ENCODE measurements around the gene ABHD8. TPM values are rescaled to one million over a fixed set of nuclear protein-coding genes. Genes with fewer than 3 reads are reported as not detected.
"Not testable (repeated sequence)": the region's sequence is repeated elsewhere in the genome, so short reads cannot be mapped to it uniquely, and the experiment has no call there.

Gene ABHD8
- total RNA-seq, 2 donors from 2014 or later = 6.5 to 6.8 TPM

- Mint-ChIP-seq H3K9me3 (no peaks in the 10 kb centered on the region), H3K27me3 (no peaks in the 10 kb centered on the region), H3K4me3 (peak within 1 kb of the TSS; percentile 78), H3K36me3 (no peaks in the 10 kb centered on the region), H3K27ac (peak within 1 kb of the TSS; percentile 72 to 82), H3K4me1 (ENCODE audit: low read depth in 2 of 2) (peaks cover 38% of the 10 kb centered on the region in 2 donors)
- ATAC-seq (peak; percentile 81 to 84), DNase-seq (ENCODE audit: low spot score) (peak; percentile 97)
These were observed 2.5 kb upstream of the ABHD8 start, which contains the start of gene MRPL34 for GRCh38 chr19:17305517-17306284. TSS of gene MRPL34 (plus strand) at chr19:17305872. CDS start at chr19:17305893, 21 bp downstream.

GRCh38 chr19:17305216-17305516 lies 1.9 kb upstream of the ABHD8 start:
- DNase-seq (ENCODE audit: low spot score) = no peak

GRCh38 chr19:17304386-17305215 lies 1.4 kb upstream of the ABHD8 start:
- H3K9me3 Mint-ChIP-seq = no peaks in the 10 kb centered on the region
- DNase-seq (ENCODE audit: low spot score) = no peak
- H3K4me3 Mint-ChIP-seq = peak overlapping the region; percentile 78
- H3K27ac Mint-ChIP-seq = peak overlapping the region; percentile 72 to 82
- H3K27me3 Mint-ChIP-seq = no peaks in the 10 kb centered on the region
- H3K4me1 Mint-ChIP-seq (ENCODE audit: low read depth in 2 of 2) = peaks cover 30 to 32% of the 10 kb centered on the region in 2 donors
- no peaks in the 10 kb centered on the region for H3K36me3 Mint-ChIP-seq
- no peak for ATAC-seq

More at GRCh38 chr19:17305216-17305516, 1.9 kb upstream of the ABHD8 start:
- ATAC-seq = no peak
- Mint-ChIP-seq H3K9me3 (no peaks in the 10 kb centered on the region), H3K36me3 (no peaks in the 10 kb centered on the region), H3K27me3 (no peaks in the 10 kb centered on the region), H3K4me3 (peak overlapping the region; percentile 78), H3K4me1 (ENCODE audit: low read depth in 2 of 2) (peaks cover 33 to 34% of the 10 kb centered on the region in 2 donors), H3K27ac (peak overlapping the region; percentile 72 to 82)

GRCh38 chr19:17303940-17304267 lies 679 bp upstream of the ABHD8 start:
- H3K4me1 Mint-ChIP-seq (ENCODE audit: low read depth in 2 of 2) = peaks cover 24 to 26% of the 10 kb centered on the region in 2 donors
- H3K27me3 Mint-ChIP-seq = no peaks in the 10 kb centered on the region
- no peak for ATAC-seq
- DNase-seq (ENCODE audit: low spot score) = no peak
- peak overlapping the region; percentile 48 to 82 for H3K27ac Mint-ChIP-seq
- H3K4me3 Mint-ChIP-seq = peak overlapping the region; percentile 65
- no peaks in the 10 kb centered on the region for H3K9me3 Mint-ChIP-seq
- no peaks in the 10 kb centered on the region for H3K36me3 Mint-ChIP-seq

- Mint-ChIP-seq H3K4me1 (ENCODE audit: low read depth in 2 of 2) (peaks cover 17 to 21% of the 10 kb centered on the region in 2 donors), H3K9me3 (no peaks in the 10 kb centered on the region), H3K36me3 (no peaks in the 10 kb centered on the region), H3K4me3 (peak overlapping the region; percentile 55), H3K27ac (peak overlapping the region in 1 of 2 donors; percentile 17), H3K27me3 (no peaks in the 10 kb centered on the region)
- no peak for DNase-seq (ENCODE audit: low spot score)
- ATAC-seq = no peak
These were observed 646 bp downstream of the ABHD8 start for GRCh38 chr19:17302391-17303166.

- DNase-seq (ENCODE audit: low spot score) = no peak
- ATAC-seq = no peak
- Mint-ChIP-seq H3K4me3 (peak overlapping the region; percentile 62), H3K36me3 (no peaks in the 10 kb centered on the region), H3K4me1 (ENCODE audit: low read depth in 2 of 2) (peaks cover 15 to 20% of the 10 kb centered on the region in 2 donors), H3K27me3 (no peaks in the 10 kb centered on the region), H3K9me3 (no peaks in the 10 kb centered on the region), H3K27ac (no peak overlapping the region)
These were observed 2.1 kb downstream of the ABHD8 start for GRCh38 chr19:17300992-17301619.

- H3K27me3 Mint-ChIP-seq = no peaks in the 10 kb centered on the region
- no peak overlapping the region for H3K4me3 Mint-ChIP-seq
- peaks cover 2 to 7% of the 10 kb centered on the region in 2 donors for H3K4me1 Mint-ChIP-seq (ENCODE audit: low read depth in 2 of 2)
- ATAC-seq (no peak), DNase-seq (ENCODE audit: low spot score) (no peak)
- no peaks in the 10 kb centered on the region for H3K36me3 Mint-ChIP-seq
- no peak overlapping the region for H3K27ac Mint-ChIP-seq
- H3K9me3 Mint-ChIP-seq = no peaks in the 10 kb centered on the region
These were observed 6.2 kb downstream of the ABHD8 start for GRCh38 chr19:17296976-17297375.

- ATAC-seq (no peak), DNase-seq (ENCODE audit: low spot score) (no peak)
- Mint-ChIP-seq H3K36me3 (no peaks in the 10 kb centered on the region), H3K27me3 (no peaks in the 10 kb centered on the region), H3K27ac (no peak overlapping the region), H3K9me3 (no peaks in the 10 kb centered on the region), H3K4me1 (ENCODE audit: low read depth in 2 of 2) (peaks cover 0 to 4% of the 10 kb centered on the region in 2 donors), H3K4me3 (no peak overlapping the region)
These were observed 7.0 kb downstream of the ABHD8 start for GRCh38 chr19:17296273-17296672.

- H3K27ac Mint-ChIP-seq; H3K9me3 Mint-ChIP-seq; H3K4me3 Mint-ChIP-seq; H3K4me1 Mint-ChIP-seq (ENCODE audit: low read depth in 2 of 2); DNase-seq (ENCODE audit: low spot score); H3K36me3 Mint-ChIP-seq; H3K27me3 Mint-ChIP-seq; ATAC-seq: not testable (repeated sequence)
These were observed 7.7 kb downstream of the ABHD8 start for GRCh38 chr19:17295551-17295950.

- Mint-ChIP-seq H3K9me3 (no peaks in the 10 kb centered on the region), H3K27me3 (no peaks in the 10 kb centered on the region), H3K27ac (no peak overlapping the region), H3K4me3 (no peak overlapping the region), H3K36me3 (no peaks in the 10 kb centered on the region), H3K4me1 (ENCODE audit: low read depth in 2 of 2) (peaks cover 0 to 4% of the 10 kb centered on the region in 2 donors)
- DNase-seq (ENCODE audit: low spot score) = peak; percentile 63
- ATAC-seq = no peak
These were observed 9.0 kb downstream of the ABHD8 start for GRCh38 chr19:17294051-17294891.

GRCh38 chr19:17293605-17294004 lies 9.6 kb downstream of the ABHD8 start:
- no peaks in the 10 kb centered on the region for H3K36me3 Mint-ChIP-seq
- H3K27ac Mint-ChIP-seq = no peak overlapping the region
- H3K4me3 Mint-ChIP-seq = no peak overlapping the region
- ATAC-seq (no peak), DNase-seq (ENCODE audit: low spot score) (peak; percentile 23)
- H3K9me3 Mint-ChIP-seq = no peaks in the 10 kb centered on the region
- H3K27me3 Mint-ChIP-seq = no peaks in the 10 kb centered on the region
- H3K4me1 Mint-ChIP-seq (ENCODE audit: low read depth in 2 of 2) = peaks cover 0 to 4% of the 10 kb centered on the region in 2 donors

- DNase-seq (ENCODE audit: low spot score) (peak; percentile 84), ATAC-seq (peak; percentile 95 to 97)
- Mint-ChIP-seq H3K36me3 (no peaks in the 10 kb centered on the region), H3K9me3 (no peaks in the 10 kb centered on the region), H3K4me3 (peak overlapping the region; percentile 85), H3K27me3 (no peaks in the 10 kb centered on the region), H3K27ac (no peak overlapping the region), H3K4me1 (ENCODE audit: low read depth in 2 of 2) (peaks cover 0 to 4% of the 10 kb centered on the region in 2 donors)
These were observed 10.7 kb downstream of the ABHD8 start for GRCh38 chr19:17292301-17293074.

All from natural killer cell treated with Interleukin-12 subunit alpha and Interleukin-12 subunit beta and Interleukin-15 and Interleukin-18, amount 100 ng/mL, for 72 hours (primary cell).